Measurements from ENCODE around the gene MYRFL. TPM values are rescaled to one million over a fixed set of nuclear protein-coding genes. Genes with fewer than 3 reads are reported as not detected.

Gene MYRFL
- total and polyA plus RNA-seq, 2 of the 8 experiments (the other 6 are each of a cell fraction or from before 2014, with no cell fraction given): 1.1 to 2.0 TPM

DNA sequence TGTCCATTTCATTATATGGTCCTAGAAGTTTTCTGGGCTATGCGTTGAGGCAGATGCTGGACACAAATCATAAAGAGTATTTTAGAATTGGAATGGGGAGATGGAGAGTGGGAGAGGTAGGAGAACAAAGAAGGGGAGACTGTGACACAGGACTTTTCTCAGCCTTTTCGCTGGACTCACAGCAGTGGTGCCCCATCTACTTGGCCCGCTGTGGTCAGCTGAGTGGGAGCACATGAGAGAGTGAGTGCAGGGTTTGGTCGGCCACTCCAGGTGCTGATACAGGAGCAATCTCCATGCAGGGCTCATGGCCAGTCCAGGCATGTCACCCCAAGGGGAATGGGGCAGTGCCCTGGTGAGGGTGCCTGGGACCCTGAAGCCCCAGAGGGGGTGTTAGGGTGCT is 109.0 kb downstream of the MYRFL start (continued):
- TF ChIP-seq, protein P1, sequence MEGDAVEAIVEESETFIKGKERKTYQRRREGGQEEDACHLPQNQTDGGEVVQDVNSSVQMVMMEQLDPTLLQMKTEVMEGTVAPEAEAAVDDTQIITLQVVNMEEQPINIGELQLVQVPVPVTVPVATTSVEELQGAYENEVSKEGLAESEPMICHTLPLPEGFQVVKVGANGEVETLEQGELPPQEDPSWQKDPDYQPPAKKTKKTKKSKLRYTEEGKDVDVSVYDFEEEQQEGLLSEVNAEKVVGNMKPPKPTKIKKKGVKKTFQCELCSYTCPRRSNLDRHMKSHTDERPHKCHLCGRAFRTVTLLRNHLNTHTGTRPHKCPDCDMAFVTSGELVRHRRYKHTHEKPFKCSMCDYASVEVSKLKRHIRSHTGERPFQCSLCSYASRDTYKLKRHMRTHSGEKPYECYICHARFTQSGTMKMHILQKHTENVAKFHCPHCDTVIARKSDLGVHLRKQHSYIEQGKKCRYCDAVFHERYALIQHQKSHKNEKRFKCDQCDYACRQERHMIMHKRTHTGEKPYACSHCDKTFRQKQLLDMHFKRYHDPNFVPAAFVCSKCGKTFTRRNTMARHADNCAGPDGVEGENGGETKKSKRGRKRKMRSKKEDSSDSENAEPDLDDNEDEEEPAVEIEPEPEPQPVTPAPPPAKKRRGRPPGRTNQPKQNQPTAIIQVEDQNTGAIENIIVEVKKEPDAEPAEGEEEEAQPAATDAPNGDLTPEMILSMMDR (IDR thresholded peaks at IDR 0.05; ENCODE audit: control extremely low read depth in 1 of 3, insufficient read depth in 1 of 3, low read depth in 1 of 3, low read length in 3 of 3): no peak
- TF ChIP-seq MAFK (IDR thresholded peaks at IDR 0.05; ENCODE audit: low read depth, low read length): no peak
- TF ChIP-seq GTF2F1 (IDR thresholded peaks at IDR 0.05; ENCODE audit: borderline replicate concordance, low read depth, low read length): no peak
- TF ChIP-seq EZH2 (IDR thresholded peaks at IDR 0.05; ENCODE audit: low read depth, low read length, severe bottlenecking): no peak
